PC-3 (cell line): ENCODE results near the gene UBE2E1. TPM values are rescaled to one million over a fixed set of nuclear protein-coding genes. Genes with fewer than 3 reads are reported as not detected.
A peak's percentile ranks its signal among the peaks of the same experiment; 100 is the strongest.
"Not testable (repeated sequence)": the region's sequence is repeated elsewhere in the genome, so short reads cannot be mapped to it uniquely, and the experiment has no call there.

Experiments used
- ATAC-seq: fragments of 200-7000 bp; cut with Tn5 transposase; 2 replicates; pipeline ENCODE4 v1.9.1; 2020; ENCODE audit warnings: mild to moderate bottlenecking, moderate library complexity
- BruUV-seq: library from RNA; stranded (reverse); fragments of 400-500 nt; replicated peaks from 2 replicates; lab custom pipeline; 2021; lab: Mats Ljungman, UMichigan
- CTCF ChIA-PET: fragments of 300-600 bp; sonication (Branson Sonifier 250); formaldehyde crosslinking; loops from one replicate; lab custom pipeline; 2022; ENCODE audit warnings: antibody characterized with exemption; lab: Charles Lee
- POLR2A ChIA-PET: fragments of 300-600 bp; sonication (Branson Sonifier 250); formaldehyde crosslinking; loops from one replicate; lab custom pipeline; 2022; ENCODE audit warnings: antibody characterized with exemption; ENCODE audit not compliant: unreplicated experiment; lab: Charles Lee
- DNase-seq: peaks from one replicate; pipeline ENCODE4 v3.0.0-alpha.2; 2015
- H2AFZ ChIP-seq: fragments of 300-600 bp; sonication (generic); 2 replicates; pipeline ENCODE4 v1.6.0; 2016; ENCODE audit warnings: antibody characterized with exemption, low read length
- H3F3A ChIP-seq: fragments of 300-600 bp; sonication (generic); one replicate; pipeline ENCODE4 v1.6.0; 2017; ENCODE audit warnings: antibody characterized with exemption, low read length, control low read depth, mild to moderate bottlenecking; ENCODE audit not compliant: unreplicated experiment
- H3K27ac ChIP-seq: fragments of 300-600 bp; sonication (generic); 2 replicates; pipeline ENCODE4 v1.5.1; 2016; ENCODE audit warnings: mild to moderate bottlenecking, low read length
- H3K27me3 ChIP-seq: fragments of 300-600 bp; sonication (generic); 2 replicates; pipeline ENCODE4 v1.6.1; 2016; ENCODE audit warnings: low read length, mixed read lengths
- H3K36me3 ChIP-seq: fragments of 300-600 bp; sonication (generic); 2 replicates; pipeline ENCODE4 v1.6.1; 2016; ENCODE audit warnings: low read depth, mixed run types, low read length, mixed read lengths
- H3K4me1 ChIP-seq: fragments of 300-600 bp; sonication (generic); 2 replicates; pipeline ENCODE4 v1.5.1; 2016; ENCODE audit warnings: low read length; ENCODE audit not compliant: insufficient read depth
- H3K4me2 ChIP-seq: fragments of 300-600 bp; sonication (generic); 2 replicates; pipeline ENCODE4 v1.6.0; 2016; ENCODE audit warnings: low read length
- H3K4me3 ChIP-seq: fragments of 300-600 bp; sonication (generic); 2 replicates; pipeline ENCODE4 v1.5.1; 2016; ENCODE audit warnings: mild to moderate bottlenecking, low read length, mixed read lengths
- H3K79me2 ChIP-seq: fragments of 300-600 bp; sonication (generic); 2 replicates; pipeline ENCODE4 v1.6.1; 2017; ENCODE audit warnings: low read length, mixed read lengths
- H3K9ac ChIP-seq: fragments of 300-600 bp; sonication (generic); 2 replicates; pipeline ENCODE4 v1.6.0; 2016; ENCODE audit warnings: mild to moderate bottlenecking, low read length
- H3K9me2 ChIP-seq: fragments of 300-600 bp; sonication (generic); replicated peaks from 2 replicates; pipeline ENCODE4 v1.6.1; 2016; ENCODE audit warnings: mixed run types, low read length, mixed read lengths
- H3K9me3 ChIP-seq: fragments of 300-600 bp; sonication (generic); 2 replicates; pipeline ENCODE4 v1.6.1; 2016; ENCODE audit warnings: low read length, mixed read lengths
- H4K20me1 ChIP-seq: fragments of 300-600 bp; sonication (generic); 2 replicates; pipeline ENCODE4 v1.6.1; 2016; ENCODE audit warnings: low read length, mixed read lengths
- CTCF ChIP-seq: fragments of 300-600 bp; sonication (generic); conservative IDR thresholded peaks from 2 replicates; pipeline ENCODE4 v1.5.1; 2017; ENCODE audit warnings: antibody characterized with exemption, low read depth, mild to moderate bottlenecking, low read length
- EZH2 ChIP-seq: fragments of 300-600 bp; sonication (generic); IDR thresholded peaks from one replicate; pipeline ENCODE4 v1.6.1; 2017; ENCODE audit warnings: antibody characterized with exemption, mild to moderate bottlenecking, low read length; ENCODE audit not compliant: unreplicated experiment
- EZH2phosphoT487 ChIP-seq: fragments of 300-600 bp; sonication (generic); IDR thresholded peaks from 2 replicates; pipeline ENCODE4 v1.6.1; 2018; ENCODE audit warnings: mild to moderate bottlenecking, antibody characterized with exemption, low read length, borderline replicate concordance
- intact Hi-C: fragments of 100-400 bp; cut with micrococcal nuclease; formaldehyde crosslinking; loops from 2 replicates; pipeline ENCODE4 v1.9.0; 2023
- total RNA-seq: library from RNA; depleted of rRNA; stranded (reverse); fragments of >200 nt; gene quantifications from 2 replicates; pipeline ENCODE4 v1.2.3, GENCODE V29; 2014

Gene UBE2E1
- total RNA-seq, 1 experiment from 2014 or later: 117 TPM

- ATAC-seq (no peak), DNase-seq (no peak)
- Histone ChIP-seq H3F3A (no peaks in the 10 kb centered on the region), H3K79me2 (peaks cover 91% of the 10 kb centered on the region), H3K36me3 (no peaks in the 10 kb centered on the region), H3K9me3 (no peaks in the 10 kb centered on the region), H3K9me2 (no peaks in the 10 kb centered on the region), H3K4me3 (no peak overlapping the region), H3K4me2 (no peak overlapping the region), H3K27ac (no peak overlapping the region), H3K4me1 (no peaks in the 10 kb centered on the region), H4K20me1 (peaks cover 27% of the 10 kb centered on the region; the same call in 1 of the 2 replicates), H3K9ac (no peak overlapping the region), H3K27me3 (no peaks in the 10 kb centered on the region), H2AFZ (no peak overlapping the region)
- no TSS peak for BruUV-seq
- intact Hi-C loops: no loop called here
- TF ChIP-seq EZH2 (no peak), CTCF (no peak), EZH2phosphoT487 (no peak)
- ChIA-PET CTCF (no interaction called here), POLR2A (no interaction called here)
Measured at GRCh38 chr3:23843869-23844268, 38.1 kb downstream of the UBE2E1 start.

DNA sequence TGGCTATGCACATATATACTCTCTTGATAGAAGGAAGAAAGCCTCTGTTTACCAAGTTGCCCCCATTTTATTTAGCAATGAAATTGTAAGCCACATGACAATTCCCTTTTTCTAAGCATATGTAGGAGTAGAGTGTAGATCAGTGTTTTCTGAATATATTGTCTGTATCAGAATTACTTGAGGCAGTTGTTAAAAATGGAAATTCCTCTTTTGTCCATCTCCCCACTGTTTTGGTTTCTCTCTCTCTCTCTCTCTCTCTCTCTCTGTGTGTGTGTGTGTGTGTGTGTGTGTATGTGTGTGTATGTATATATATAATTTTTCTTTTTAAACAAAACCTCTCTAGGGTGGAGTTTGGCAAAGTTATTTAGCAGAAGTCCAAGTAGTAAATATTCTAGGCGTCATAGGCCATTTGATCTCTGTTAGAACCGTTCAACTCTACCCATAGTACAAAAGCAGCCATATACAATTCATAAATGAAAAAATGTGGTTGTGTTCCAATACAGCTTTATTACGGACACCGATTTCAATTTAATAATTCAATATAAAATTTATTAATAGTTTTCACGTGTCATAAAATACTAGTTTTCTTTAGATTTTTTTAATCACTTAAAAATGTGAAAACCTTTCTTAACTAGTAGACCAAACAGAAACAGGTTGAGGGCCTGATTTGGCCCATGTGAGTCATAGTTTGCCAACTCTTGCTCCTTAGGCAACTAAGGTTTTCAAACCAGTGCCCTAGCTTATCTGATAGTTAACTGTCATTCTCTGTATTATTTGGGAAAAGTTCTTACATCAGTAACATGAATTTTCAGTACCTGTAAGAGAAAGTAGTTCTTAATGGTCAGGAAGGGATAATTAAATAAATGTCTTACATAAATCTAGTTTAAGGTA is 39.8 kb downstream of the UBE2E1 start:
- ChIA-PET CTCF (no interaction called here), POLR2A (no interaction called here)
- Histone ChIP-seq H3K79me2 (peaks cover 92% of the 10 kb centered on the region), H3K4me2 (no peak overlapping the region), H3K9ac (no peak overlapping the region), H3K36me3 (no peaks in the 10 kb centered on the region), H3F3A (no peaks in the 10 kb centered on the region), H3K9me2 (no peaks in the 10 kb centered on the region), H3K4me1 (no peaks in the 10 kb centered on the region), H3K9me3 (no peaks in the 10 kb centered on the region), H2AFZ (no peak overlapping the region), H3K27ac (no peak overlapping the region), H3K4me3 (no peak overlapping the region), H3K27me3 (no peaks in the 10 kb centered on the region), H4K20me1 (peaks cover 20% of the 10 kb centered on the region; the same call in 1 of the 2 replicates)
- no peak for ATAC-seq
- intact Hi-C loops: no loop called here
- DNase-seq: peak; percentile 21
- TF ChIP-seq CTCF (no peak), EZH2 (no peak), EZH2phosphoT487 (no peak)
- BruUV-seq: no TSS peak

DNA sequence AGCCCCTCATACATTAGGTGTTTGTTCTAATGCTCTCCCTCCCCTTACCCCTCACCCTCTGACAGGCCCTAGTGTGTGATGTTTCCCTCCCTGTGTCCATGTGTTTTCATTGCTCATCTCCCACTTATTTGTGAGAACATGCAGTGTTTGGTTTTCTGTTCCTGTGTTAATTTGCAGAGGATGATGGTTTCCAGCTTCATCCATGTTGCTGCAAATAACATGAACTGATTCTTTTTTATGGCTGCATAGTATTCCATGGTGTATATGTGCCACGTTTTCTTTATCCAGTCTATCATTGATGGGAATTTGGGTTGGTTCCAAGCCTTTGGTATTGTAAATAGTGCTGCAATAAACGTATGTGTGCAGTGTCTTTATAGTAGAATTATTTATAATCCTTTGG is 43.7 kb downstream of the UBE2E1 start:
- BruUV-seq, H3F3A ChIP-seq, H3K9me3 ChIP-seq, ATAC-seq, H3K4me3 ChIP-seq, H3K36me3 ChIP-seq, H3K9me2 ChIP-seq, POLR2A ChIA-PET, intact Hi-C loops, H3K4me1 ChIP-seq, H4K20me1 ChIP-seq, CTCF ChIA-PET, H3K4me2 ChIP-seq, H3K9ac ChIP-seq, H3K27me3 ChIP-seq, H2AFZ ChIP-seq, H3K27ac ChIP-seq, DNase-seq: not testable (repeated sequence)
- H3K79me2 ChIP-seq: peaks cover 93% of the 10 kb centered on the region
